GM19240 (cell line): Measurements from ENCODE around the gene LYZL1.
"Not testable (repeated sequence)": the region's sequence is repeated elsewhere in the genome, so short reads cannot be mapped to it uniquely, and the experiment has no call there.

ENCODE experiments used
- DNase-seq: peaks from one replicate; pipeline ENCODE4 v3.0.0; 2011; ENCODE audit warnings: low spot score; ENCODE audit not compliant: insufficient read length

The LYZL1 gene

GRCh38 chr10:29304995-29305335, 16.1 kb downstream of the LYZL1 start:
- no peak for DNase-seq

GRCh38 chr10:29306688-29307087, 17.8 kb downstream of the LYZL1 start:
- no peak for DNase-seq

- DNase-seq = not testable (repeated sequence)
Measured at GRCh38 chr10:29308142-29308541, 19.3 kb downstream of the LYZL1 start.

- DNase-seq = no peak
Measured at GRCh38 chr10:29309465-29309864, 20.6 kb downstream of the LYZL1 start.

GRCh38 chr10:29310463-29310862, 21.6 kb downstream of the LYZL1 start:
- not testable (repeated sequence) for DNase-seq

- DNase-seq = no peak
Measured at GRCh38 chr10:29313071-29313470, 24.2 kb downstream of the LYZL1 start.

- no peak for DNase-seq
Measured at GRCh38 chr10:29314726-29315125, 25.9 kb downstream of the LYZL1 start.

GRCh38 chr10:29315814-29316213, 26.9 kb downstream of the LYZL1 start:
- DNase-seq = no peak

- DNase-seq = no peak
Measured at GRCh38 chr10:29316308-29317026, 27.6 kb downstream of the LYZL1 start.

- DNase-seq = no peak
Measured at GRCh38 chr10:29317027-29317420, 28.2 kb downstream of the LYZL1 start.

- no peak for DNase-seq
Measured at GRCh38 chr10:29317423-29318021, 28.7 kb downstream of the LYZL1 start.

- DNase-seq = not testable (repeated sequence)
Measured at GRCh38 chr10:29318141-29319071, 29.5 kb downstream of the LYZL1 start.

- no peak for DNase-seq
Measured at GRCh38 chr10:29319205-29319781, 30.4 kb downstream of the LYZL1 start.

GRCh38 chr10:29320680-29321121, 31.8 kb downstream of the LYZL1 start:
- not testable (repeated sequence) for DNase-seq

- no peak for DNase-seq
Measured at GRCh38 chr10:29321656-29322055, 32.8 kb downstream of the LYZL1 start.

GRCh38 chr10:29322918-29323317, 34.0 kb downstream of the LYZL1 start:
- no peak for DNase-seq

GRCh38 chr10:29323367-29323766, 34.5 kb downstream of the LYZL1 start:
- DNase-seq = no peak

- no peak for DNase-seq
Measured at GRCh38 chr10:29324220-29324841, 35.5 kb downstream of the LYZL1 start.

GRCh38 chr10:29326299-29326698, 37.4 kb downstream of the LYZL1 start:
- DNase-seq = no peak

- no peak for DNase-seq
Measured at GRCh38 chr10:29326886-29327745, 38.2 kb downstream of the LYZL1 start.
